ENCODE results near the gene FRMPD1. TPM values are rescaled to one million over a fixed set of nuclear protein-coding genes. Genes with fewer than 3 reads are reported as not detected.

The FRMPD1 gene
- polyA plus RNA-seq, 3 donors from 2014 or later = not detected

DNA sequence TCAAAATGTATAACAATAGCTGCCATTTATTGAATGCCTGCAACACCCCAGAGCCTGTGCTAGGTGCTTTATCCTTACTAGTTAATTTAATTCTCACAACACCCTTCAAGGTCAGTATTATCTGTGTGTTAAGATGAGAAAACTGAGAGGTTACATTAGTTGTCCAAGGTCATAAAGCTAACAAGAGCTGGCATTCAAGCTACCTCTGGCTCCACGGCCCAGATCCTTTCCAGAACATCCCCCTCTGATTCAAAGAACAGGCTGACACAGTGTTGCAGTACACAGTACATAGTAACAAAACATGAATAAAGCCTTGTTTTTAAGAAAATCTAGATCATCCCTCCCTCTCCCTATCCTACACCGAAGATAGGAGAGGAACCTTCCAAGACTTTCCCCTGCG, 9.4 kb upstream of the FRMPD1 start:
- H3K9me3 Mint-ChIP-seq = no peaks in the 10 kb centered on the region
- H3K36me3 Mint-ChIP-seq = no peaks in the 10 kb centered on the region
- peaks cover 2 to 11% (median 2%) of the 10 kb centered on the region in 3 donors for H3K27me3 Mint-ChIP-seq (ENCODE audit: low read depth in 3 of 3)
- H3K4me3 Mint-ChIP-seq = no peak overlapping the region
- no peaks in the 10 kb centered on the region for H3K4me1 Mint-ChIP-seq
- no peak overlapping the region for H3K27ac Mint-ChIP-seq
- no peak for DNase-seq

DNA sequence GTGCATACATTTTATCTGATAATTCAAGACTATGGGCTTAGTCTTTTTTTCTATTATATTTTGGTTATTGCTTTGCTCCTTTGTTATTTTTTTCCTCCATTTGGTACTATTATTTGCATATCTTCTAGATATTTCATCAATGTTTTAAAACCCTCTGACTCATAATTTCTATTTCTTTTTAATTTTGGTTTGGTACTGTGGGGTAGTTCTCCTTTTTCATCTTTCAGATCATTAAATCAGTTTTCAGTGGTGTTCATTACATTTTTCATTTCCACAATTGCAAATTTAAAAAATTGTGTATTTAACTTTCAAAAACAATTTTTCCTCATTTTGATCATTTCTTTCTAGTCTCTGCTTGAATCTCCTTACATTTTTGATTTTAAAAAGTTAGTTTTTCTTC, 7.5 kb upstream of the FRMPD1 start:
- H3K4me1 Mint-ChIP-seq = no peaks in the 10 kb centered on the region
- no peak for DNase-seq
- no peak overlapping the region for H3K27ac Mint-ChIP-seq
- peaks cover 0 to 12% (median 2%) of the 10 kb centered on the region in 3 donors for H3K27me3 Mint-ChIP-seq (ENCODE audit: low read depth in 3 of 3)
- no peak overlapping the region for H3K4me3 Mint-ChIP-seq
- H3K36me3 Mint-ChIP-seq = no peaks in the 10 kb centered on the region
- no peaks in the 10 kb centered on the region for H3K9me3 Mint-ChIP-seq

DNA sequence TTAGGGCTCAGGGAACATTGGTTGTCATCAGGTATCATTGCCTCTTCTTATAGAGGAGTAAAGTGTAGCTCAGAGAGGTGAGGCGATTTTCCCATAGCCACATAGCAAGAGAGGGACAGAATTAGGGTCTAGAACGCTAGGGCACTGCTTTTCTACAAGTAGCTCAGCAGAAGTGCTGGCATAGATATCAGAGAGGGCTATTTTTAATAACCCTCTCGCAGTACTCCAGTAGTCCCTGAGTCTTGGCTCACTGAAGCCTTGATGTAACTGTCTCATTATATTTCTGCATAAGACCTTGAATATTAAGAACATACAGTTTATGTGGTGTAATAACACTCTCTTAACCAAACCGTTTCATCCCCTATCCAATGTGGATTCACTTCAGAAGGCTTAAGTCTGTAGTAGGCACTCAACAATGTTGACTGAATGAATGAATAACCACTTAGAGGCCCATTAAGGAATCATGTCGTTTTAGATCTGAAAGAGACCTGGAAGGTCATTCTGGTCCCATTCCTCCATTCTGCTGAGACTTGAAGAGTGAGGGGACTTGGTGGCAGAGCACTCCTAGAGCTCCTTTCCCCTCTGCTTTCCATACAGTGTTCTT, 4.7 kb upstream of the FRMPD1 start:
- peaks cover 0 to 4% (median 0%) of the 10 kb centered on the region in 3 donors for H3K36me3 Mint-ChIP-seq
- no peak overlapping the region for H3K27ac Mint-ChIP-seq
- peaks cover 5 to 20% (median 7%) of the 10 kb centered on the region in 3 donors for H3K27me3 Mint-ChIP-seq (ENCODE audit: low read depth in 3 of 3)
- H3K4me1 Mint-ChIP-seq = peaks cover 3 to 6% of the 10 kb centered on the region in 2 donors
- DNase-seq = no peak
- no peak overlapping the region for H3K4me3 Mint-ChIP-seq
- H3K9me3 Mint-ChIP-seq = no peaks in the 10 kb centered on the region

DNA sequence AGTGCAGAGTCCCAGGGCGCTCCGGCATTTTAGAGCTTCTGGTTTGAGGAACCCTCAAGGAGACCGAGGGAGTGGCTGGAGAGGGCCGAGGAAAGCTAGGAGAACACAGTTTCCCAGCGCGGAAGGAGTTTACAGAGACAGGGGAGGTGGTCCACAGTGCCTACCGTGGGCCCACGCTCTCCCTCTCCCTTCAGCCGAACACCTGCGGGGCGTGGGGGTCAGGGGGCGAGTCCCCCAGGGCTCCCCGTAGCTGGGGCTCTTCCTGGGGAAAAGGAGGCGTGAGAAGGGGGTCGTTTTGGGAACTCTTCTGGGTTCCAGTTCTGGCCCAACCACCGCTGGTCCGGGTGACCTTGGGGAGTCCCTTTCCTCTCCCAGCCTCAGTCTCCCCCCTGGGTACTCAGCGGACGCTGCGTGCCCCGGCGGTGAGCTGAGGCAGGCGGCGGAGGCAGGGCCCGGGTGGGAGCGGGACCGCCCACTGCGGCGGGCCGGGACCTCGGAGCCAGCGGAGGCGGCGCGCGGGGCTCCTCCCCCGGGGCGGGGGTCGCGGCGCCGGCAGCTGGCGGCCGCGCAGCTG, 368 bp upstream of the FRMPD1 start:
- Mint-ChIP-seq H3K27me3 (ENCODE audit: low read depth in 3 of 3) (peaks cover 13 to 28% (median 22%) of the 10 kb centered on the region in 3 donors), H3K9me3 (no peaks in the 10 kb centered on the region), H3K4me1 (peaks cover 7 to 14% of the 10 kb centered on the region in 2 donors), H3K4me3 (peak overlapping the region; percentile 75 to 89 (median 84)), H3K27ac (no peak overlapping the region), H3K36me3 (peaks cover 0 to 4% (median 0%) of the 10 kb centered on the region in 3 donors)
- no peak for DNase-seq

DNA sequence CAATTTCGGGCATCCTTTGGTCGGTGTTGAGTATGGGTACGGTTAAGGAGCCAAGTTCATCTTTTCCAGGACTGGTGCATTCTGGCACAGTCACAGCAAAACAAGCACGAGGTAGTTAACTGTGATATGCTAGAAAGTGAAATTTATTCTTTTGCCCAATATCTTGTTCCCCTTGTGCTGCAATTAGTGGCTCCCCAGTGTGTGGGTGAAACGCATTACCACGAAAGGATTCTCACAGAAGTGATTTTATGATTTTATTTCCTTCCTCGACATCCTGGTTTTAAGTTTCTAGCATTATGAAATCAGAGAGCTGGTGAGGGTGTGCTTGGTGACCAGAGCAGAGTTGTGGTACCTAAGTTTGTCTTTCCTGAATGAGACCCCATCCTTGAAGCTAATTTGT, 1.5 kb downstream of the FRMPD1 start:
- Mint-ChIP-seq H3K4me3 (peak overlapping the region in 4 of 5 donors; percentile 2 to 74 (median 38)), H3K27ac (no peak overlapping the region), H3K9me3 (no peaks in the 10 kb centered on the region), H3K36me3 (peaks cover 0 to 4% (median 0%) of the 10 kb centered on the region in 3 donors), H3K27me3 (ENCODE audit: low read depth in 3 of 3) (peaks cover 14 to 37% (median 24%) of the 10 kb centered on the region in 3 donors), H3K4me1 (peaks cover 7 to 14% of the 10 kb centered on the region in 2 donors)
- DNase-seq = no peak

DNA sequence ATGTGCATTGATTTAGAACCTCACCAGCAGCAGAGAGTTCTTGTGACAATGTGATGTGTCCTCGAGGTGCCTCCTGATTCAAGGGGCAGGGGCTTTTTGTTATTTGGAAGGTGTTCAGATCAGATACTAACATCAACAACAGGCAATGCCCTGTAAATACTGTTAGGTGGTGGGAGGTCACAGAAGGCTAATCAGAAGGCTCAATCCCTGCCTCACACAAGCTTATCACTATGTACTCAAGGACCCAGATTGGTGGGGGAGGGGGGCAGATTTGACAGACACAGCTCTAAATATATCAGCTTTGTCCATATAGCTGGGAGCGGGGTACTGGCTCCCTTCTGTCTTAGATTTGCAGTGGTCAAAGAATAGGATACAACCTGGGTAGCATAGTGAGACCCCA, 2.6 kb downstream of the FRMPD1 start:
- H3K27me3 Mint-ChIP-seq (ENCODE audit: low read depth in 3 of 3) = peaks cover 16 to 36% (median 24%) of the 10 kb centered on the region in 3 donors
- peaks cover 0 to 4% (median 0%) of the 10 kb centered on the region in 3 donors for H3K36me3 Mint-ChIP-seq

DNA sequence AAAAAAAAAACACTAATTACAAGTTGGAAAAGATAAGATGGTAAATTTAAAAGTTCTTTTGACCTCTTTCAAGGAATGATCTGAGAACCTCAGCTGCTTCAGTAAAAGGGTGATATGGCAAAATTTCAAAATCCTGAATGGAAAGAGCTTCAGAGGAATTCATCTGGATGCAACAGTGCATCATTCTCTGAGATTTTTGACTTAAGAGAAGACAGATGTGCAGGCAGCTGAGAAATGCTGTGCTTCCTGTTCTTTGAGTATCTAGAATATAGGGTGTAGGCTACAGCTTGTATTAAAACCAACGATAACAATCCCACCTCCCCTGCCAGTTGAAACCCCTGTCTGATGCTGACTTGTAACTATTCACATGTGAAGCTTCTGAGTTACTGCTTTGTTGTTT, 6.2 kb downstream of the FRMPD1 start:
- Mint-ChIP-seq H3K27ac (no peak overlapping the region), H3K36me3 (no peaks in the 10 kb centered on the region), H3K4me1 (peaks cover 0 to under 1% of the 10 kb centered on the region in 2 donors), H3K9me3 (no peaks in the 10 kb centered on the region), H3K27me3 (ENCODE audit: low read depth in 3 of 3) (peaks cover 11 to 29% (median 13%) of the 10 kb centered on the region in 3 donors), H3K4me3 (no peak overlapping the region)
- no peak for DNase-seq

More for the DNA sequence above, 2.6 kb downstream of the FRMPD1 start:
- H3K9me3 Mint-ChIP-seq = no peaks in the 10 kb centered on the region
- H3K4me3 Mint-ChIP-seq = no peak overlapping the region
- H3K27ac Mint-ChIP-seq = no peak overlapping the region
- H3K4me1 Mint-ChIP-seq = peaks cover 7 to 14% of the 10 kb centered on the region in 2 donors
- DNase-seq = no peak

DNA sequence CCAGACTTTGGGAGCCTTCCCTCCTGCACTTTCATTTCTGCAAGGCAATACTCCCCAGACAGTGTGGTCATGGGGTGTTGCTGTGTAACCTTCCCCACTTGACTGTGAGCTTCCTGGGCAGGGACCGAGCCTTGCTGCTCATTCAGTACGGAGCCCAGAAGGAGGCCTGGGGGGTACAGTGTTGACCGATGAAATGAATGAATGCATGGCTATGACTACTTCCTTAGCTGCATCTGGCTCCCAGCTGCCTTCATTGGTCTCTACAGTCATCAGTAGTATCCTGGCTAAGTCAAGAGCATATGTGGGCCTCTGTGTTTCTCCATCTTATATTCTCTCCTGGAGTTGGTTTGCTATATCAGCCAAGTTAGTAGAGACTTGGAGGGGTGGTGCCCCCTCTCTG, 9.9 kb downstream of the FRMPD1 start:
- no peaks in the 10 kb centered on the region for H3K36me3 Mint-ChIP-seq
- no peak overlapping the region for H3K27ac Mint-ChIP-seq
- H3K27me3 Mint-ChIP-seq (ENCODE audit: low read depth in 3 of 3) = peaks cover 4 to 20% (median 4%) of the 10 kb centered on the region in 3 donors
- no peaks in the 10 kb centered on the region for H3K4me1 Mint-ChIP-seq
- no peak for DNase-seq
- H3K4me3 Mint-ChIP-seq = no peak overlapping the region
- H3K9me3 Mint-ChIP-seq = no peaks in the 10 kb centered on the region

DNA sequence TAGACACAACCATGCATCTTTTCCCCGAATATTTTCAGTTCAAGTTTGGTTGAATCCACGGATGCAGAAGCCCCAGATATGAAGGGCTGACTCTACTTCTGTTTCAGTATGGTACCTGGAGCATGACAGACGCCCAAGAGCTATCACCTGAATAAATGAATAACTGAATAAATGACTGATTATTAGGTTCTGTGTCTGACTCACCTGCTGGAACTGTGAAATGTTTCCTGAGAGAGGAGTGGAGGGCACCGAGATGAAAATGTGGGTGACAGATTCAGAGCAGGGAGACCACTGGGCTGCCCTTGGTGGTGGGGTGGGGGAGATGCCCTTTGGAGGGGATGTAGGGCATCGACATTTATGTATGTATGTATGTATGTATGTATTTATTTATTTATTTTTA, 13.2 kb downstream of the FRMPD1 start:
- H3K27me3 Mint-ChIP-seq (ENCODE audit: low read depth in 3 of 3) = peaks cover 0 to 19% (median 4%) of the 10 kb centered on the region in 3 donors
- no peak overlapping the region for H3K27ac Mint-ChIP-seq
- H3K4me1 Mint-ChIP-seq = no peaks in the 10 kb centered on the region
- no peak for DNase-seq
- H3K36me3 Mint-ChIP-seq = no peaks in the 10 kb centered on the region
- H3K4me3 Mint-ChIP-seq = no peak overlapping the region
- no peaks in the 10 kb centered on the region for H3K9me3 Mint-ChIP-seq

DNA sequence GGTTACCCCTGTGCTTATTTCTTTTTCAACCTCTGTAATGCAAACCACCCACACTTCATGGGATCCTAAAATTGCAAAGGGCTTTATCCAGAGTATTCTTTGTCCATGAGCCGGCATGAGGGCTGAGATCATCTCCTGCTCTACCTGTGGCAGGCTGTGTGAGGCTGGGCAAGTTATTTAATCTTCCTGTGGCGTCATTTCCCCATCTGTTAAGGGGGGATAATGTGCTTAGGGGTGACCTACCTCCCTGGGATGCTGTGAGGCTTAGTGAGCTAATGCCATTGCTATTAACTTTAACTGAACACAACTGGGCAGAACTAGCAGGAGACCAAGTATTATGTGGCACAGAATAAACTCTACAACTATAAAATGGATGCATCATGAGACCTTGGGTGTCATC, 17.0 kb downstream of the FRMPD1 start:
- Mint-ChIP-seq H3K4me3 (no peak overlapping the region), H3K27me3 (ENCODE audit: low read depth in 3 of 3) (peaks cover 0 to 14% (median 4%) of the 10 kb centered on the region in 3 donors)
- DNase-seq = no peak

DNA sequence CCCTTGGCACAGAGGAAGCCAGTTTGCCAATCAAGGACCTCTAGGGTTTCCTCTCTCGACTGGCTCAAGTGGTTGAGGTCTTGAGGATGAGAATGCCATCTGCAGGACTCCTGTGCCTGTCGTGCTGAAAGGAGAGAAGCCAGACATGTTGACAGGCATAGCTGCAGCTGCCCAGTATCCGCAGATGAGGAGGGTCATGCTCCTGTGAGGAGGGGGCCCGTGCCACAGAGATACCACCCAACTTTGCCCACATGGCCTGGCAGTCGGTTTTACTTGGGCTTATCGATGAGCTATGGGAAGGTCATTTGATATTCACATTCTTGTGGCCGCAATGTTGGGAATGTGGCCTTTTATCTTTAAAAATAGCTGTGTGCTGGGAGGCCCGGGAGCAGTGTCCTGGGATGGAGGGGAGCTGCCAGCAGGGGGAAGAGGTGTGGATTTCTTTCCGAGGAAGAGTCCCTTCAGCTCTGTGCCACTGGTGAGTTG, 17.4 kb downstream of the FRMPD1 start:
- Mint-ChIP-seq H3K27ac (no peak overlapping the region), H3K36me3 (no peaks in the 10 kb centered on the region), H3K4me1 (no peaks in the 10 kb centered on the region), H3K4me3 (no peak overlapping the region), H3K9me3 (no peaks in the 10 kb centered on the region), H3K27me3 (ENCODE audit: low read depth in 3 of 3) (peaks cover 0 to 14% (median 4%) of the 10 kb centered on the region in 3 donors)
- DNase-seq = no peak

More for the DNA sequence above, 17.0 kb downstream of the FRMPD1 start:
- Mint-ChIP-seq H3K9me3 (no peaks in the 10 kb centered on the region), H3K4me1 (no peaks in the 10 kb centered on the region), H3K36me3 (no peaks in the 10 kb centered on the region), H3K27ac (no peak overlapping the region)

DNA sequence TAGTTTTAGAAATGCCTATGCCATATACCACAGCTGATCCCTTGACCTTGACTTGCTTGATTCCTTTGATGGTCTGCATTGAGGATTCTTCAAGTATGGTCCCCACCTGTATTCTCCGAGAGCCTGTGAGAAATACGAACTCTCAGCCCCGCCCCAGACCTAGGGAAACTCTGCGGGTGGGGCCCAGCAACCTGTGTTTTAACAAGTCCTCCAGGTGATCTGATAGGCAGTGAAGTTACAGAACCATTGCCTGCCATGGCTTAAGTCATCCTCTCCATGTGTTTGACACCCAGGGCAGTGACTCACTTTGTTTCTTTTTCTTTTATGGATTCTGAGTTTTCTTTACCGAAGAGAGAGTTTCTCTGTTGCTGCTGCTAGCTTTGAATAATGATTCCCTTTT, 18.5 kb downstream of the FRMPD1 start:
- Mint-ChIP-seq H3K27me3 (ENCODE audit: low read depth in 3 of 3) (peaks cover 0 to 11% (median 4%) of the 10 kb centered on the region in 3 donors), H3K27ac (no peak overlapping the region), H3K4me3 (no peak overlapping the region), H3K9me3 (no peaks in the 10 kb centered on the region), H3K36me3 (no peaks in the 10 kb centered on the region), H3K4me1 (no peaks in the 10 kb centered on the region)
- no peak for DNase-seq

DNA sequence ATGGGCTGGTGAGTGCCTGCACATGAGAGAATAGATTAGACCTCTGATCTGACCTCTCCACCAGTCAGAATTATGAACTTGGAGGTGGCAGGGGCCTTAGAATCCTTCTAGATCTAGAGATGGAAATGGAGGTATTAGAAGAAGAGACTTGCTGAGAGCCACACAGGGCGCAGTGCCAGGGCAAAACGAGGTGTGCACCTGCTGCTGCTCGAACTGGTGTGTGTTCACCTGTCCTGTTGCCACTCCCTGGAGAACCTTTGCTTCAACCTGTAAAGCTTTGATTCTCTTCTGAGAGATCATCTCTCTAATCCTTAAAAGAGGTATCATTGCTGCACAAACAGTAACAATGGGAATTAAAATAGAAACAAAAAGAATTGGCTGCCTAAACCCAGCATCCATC, 24.9 kb downstream of the FRMPD1 start:
- H3K9me3 Mint-ChIP-seq = no peaks in the 10 kb centered on the region
- H3K27ac Mint-ChIP-seq = no peak overlapping the region
- no peaks in the 10 kb centered on the region for H3K36me3 Mint-ChIP-seq
- peaks cover 2 to 4% (median 3%) of the 10 kb centered on the region in 3 donors for H3K27me3 Mint-ChIP-seq (ENCODE audit: low read depth in 3 of 3)
- H3K4me1 Mint-ChIP-seq = no peaks in the 10 kb centered on the region
- H3K4me3 Mint-ChIP-seq = no peak overlapping the region
- DNase-seq = no peak

DNA sequence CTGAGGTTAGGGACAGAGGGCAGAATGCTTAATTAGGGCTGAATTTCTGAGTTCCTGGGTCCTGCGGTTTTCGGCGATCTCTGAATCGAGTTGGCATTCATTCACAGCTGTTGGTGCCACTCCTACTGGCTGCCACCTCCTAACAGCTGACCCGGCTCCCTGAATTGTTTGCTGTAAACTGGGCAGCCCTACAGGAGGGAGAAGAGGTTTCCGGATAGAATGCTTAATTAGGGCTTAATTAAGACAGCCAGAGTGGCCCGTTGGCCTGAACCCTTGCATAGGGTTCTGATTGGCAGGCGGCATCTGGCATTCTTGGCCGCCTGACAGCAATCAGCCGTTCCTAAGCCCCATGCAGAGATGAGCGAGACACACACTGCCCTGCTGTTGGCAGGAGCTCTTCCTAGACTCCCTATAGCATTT, 25.7 kb downstream of the FRMPD1 start:
- no peak overlapping the region for H3K4me3 Mint-ChIP-seq
- peaks cover 2 to 6% (median 4%) of the 10 kb centered on the region in 3 donors for H3K27me3 Mint-ChIP-seq (ENCODE audit: low read depth in 3 of 3)
- H3K27ac Mint-ChIP-seq = no peak overlapping the region
- DNase-seq = no peak
- no peaks in the 10 kb centered on the region for H3K9me3 Mint-ChIP-seq
- no peaks in the 10 kb centered on the region for H3K36me3 Mint-ChIP-seq
- H3K4me1 Mint-ChIP-seq = no peaks in the 10 kb centered on the region
